ENCODE measurements around the gene HAP1. TPM values are rescaled to one million over a fixed set of nuclear protein-coding genes. Genes with fewer than 3 reads are reported as not detected.
A peak's percentile ranks its signal among the peaks of the same experiment; 100 is the strongest.
"Not testable (repeated sequence)": the region's sequence is repeated elsewhere in the genome, so short reads cannot be mapped to it uniquely, and the experiment has no call there.

Gene HAP1
- 0.05 TPM for polyA plus RNA-seq (ENCODE audit: insufficient read length)

- DNase-seq = no peak
Measured at GRCh38 chr17:41734139-41734948, at the start of gene HAP1. Gene HAP1, minus strand, starts transcription at chr17:41734643. Its CDS starts 9 bp downstream, at chr17:41734634.

GRCh38 chr17:41782142-41782541 is 47.7 kb upstream of the HAP1 start:
- no peak for DNase-seq

- DNase-seq = no peak
Measured at GRCh38 chr17:41781404-41782110, 47.1 kb upstream of the HAP1 start.

- DNase-seq = no peak
Measured at GRCh38 chr17:41779954-41780353, 45.5 kb upstream of the HAP1 start.

- peak; percentile 90 for DNase-seq
Measured at GRCh38 chr17:41777574-41778188, 43.2 kb upstream of the HAP1 start.

- no peak for DNase-seq
Measured at GRCh38 chr17:41777157-41777573, 42.7 kb upstream of the HAP1 start.

- not testable (repeated sequence) for DNase-seq
Measured at GRCh38 chr17:41776262-41776900, 41.9 kb upstream of the HAP1 start.

GRCh38 chr17:41775394-41776226 is 41.2 kb upstream of the HAP1 start:
- no peak for DNase-seq

GRCh38 chr17:41773731-41774193 is 39.3 kb upstream of the HAP1 start:
- no peak for DNase-seq

- DNase-seq = no peak
Measured at GRCh38 chr17:41773190-41773588, 38.7 kb upstream of the HAP1 start.

- no peak for DNase-seq
Measured at GRCh38 chr17:41772586-41773189, 38.2 kb upstream of the HAP1 start.

- no peak for DNase-seq
Measured at GRCh38 chr17:41772218-41772585, 37.8 kb upstream of the HAP1 start.

GRCh38 chr17:41771389-41772206 is 37.2 kb upstream of the HAP1 start:
- DNase-seq = no peak

GRCh38 chr17:41769985-41770384 is 35.5 kb upstream of the HAP1 start:
- no peak for DNase-seq

- DNase-seq = no peak
Measured at GRCh38 chr17:41769346-41769862, 35.0 kb upstream of the HAP1 start.

GRCh38 chr17:41768682-41769288 is 34.3 kb upstream of the HAP1 start:
- DNase-seq = no peak

- no peak for DNase-seq
Measured at GRCh38 chr17:41767324-41768042, 33.0 kb upstream of the HAP1 start.

- no peak for DNase-seq
Measured at GRCh38 chr17:41766135-41766534, 31.7 kb upstream of the HAP1 start.

- DNase-seq = no peak
Measured at GRCh38 chr17:41763327-41763726, 28.9 kb upstream of the HAP1 start.
